KMS-11 (cell line): ENCODE measurements around the gene PNLDC1.

ENCODE experiments used
- H2AFZ ChIP-seq: fragments of 200-600 bp; sonication (generic); 2 replicates; pipeline ENCODE4 v1.6.1; 2016; ENCODE audit warnings: antibody characterized with exemption, mixed run types, low read depth
- H3K27ac ChIP-seq: fragments of 200-600 bp; sonication (generic); 2 replicates; pipeline ENCODE4 v1.6.1; 2016; ENCODE audit warnings: mild to moderate bottlenecking, mixed run types
- H3K27me3 ChIP-seq: fragments of 200-600 bp; sonication (generic); 2 replicates; pipeline ENCODE4 v1.6.1; 2017; ENCODE audit warnings: mild to moderate bottlenecking, low read depth, mixed run types, moderate library complexity; ENCODE audit not compliant: insufficient read depth
- H3K36me3 ChIP-seq: fragments of 200-600 bp; sonication (generic); 2 replicates; pipeline ENCODE4 v1.6.1; 2017; ENCODE audit warnings: mild to moderate bottlenecking, mixed run types; ENCODE audit not compliant: insufficient read depth
- H3K4me1 ChIP-seq: fragments of 200-600 bp; sonication (generic); 2 replicates; pipeline ENCODE4 v1.6.1; 2016; ENCODE audit warnings: mild to moderate bottlenecking, low read depth, mixed run types; ENCODE audit not compliant: poor library complexity, severe bottlenecking
- H3K4me2 ChIP-seq: fragments of 200-600 bp; sonication (generic); 2 replicates; pipeline ENCODE4 v1.7.0; 2016; ENCODE audit warnings: mild to moderate bottlenecking, mixed run types
- H3K4me3 ChIP-seq: fragments of 200-600 bp; sonication (generic); IDR thresholded peaks from 2 replicates; pipeline ENCODE4 v1.6.1; 2017; ENCODE audit warnings: low read depth, low read length, mixed read lengths; ENCODE audit not compliant: insufficient read depth
- H3K79me2 ChIP-seq: fragments of 200-600 bp; sonication (generic); 2 replicates; pipeline ENCODE4 v1.6.1; 2016; ENCODE audit warnings: low read depth, mixed run types; ENCODE audit not compliant: insufficient read depth
- H3K9ac ChIP-seq: fragments of 200-600 bp; sonication (generic); 2 replicates; pipeline ENCODE4 v1.6.1; 2016; ENCODE audit warnings: mild to moderate bottlenecking, mixed run types
- H4K20me1 ChIP-seq: fragments of 200-600 bp; sonication (generic); 2 replicates; pipeline ENCODE4 v1.6.1; 2016; ENCODE audit warnings: mild to moderate bottlenecking, mixed run types; ENCODE audit not compliant: insufficient read depth
- CTCF ChIP-seq: fragments of 200-600 bp; sonication (generic); conservative IDR thresholded peaks from 2 replicates; pipeline ENCODE4 v1.6.1; 2017; ENCODE audit warnings: low read depth, mild to moderate bottlenecking, antibody characterized with exemption, low read length, moderate library complexity, mixed read lengths

PNLDC1 gene

GRCh38 chr6:159766906-159767305 lies 33.2 kb upstream of the PNLDC1 start:
- H3K4me2 ChIP-seq: no peak overlapping the region
- H3K4me1 ChIP-seq: no peaks in the 10 kb centered on the region
- H3K36me3 ChIP-seq: peaks cover 6% of the 10 kb centered on the region; the same call in 1 of the 2 replicates
- no peak overlapping the region for H3K9ac ChIP-seq
- H3K4me3 ChIP-seq: no peak overlapping the region
- H3K27me3 ChIP-seq: no peaks in the 10 kb centered on the region
- H3K27ac ChIP-seq: no peak overlapping the region
- H3K79me2 ChIP-seq: no peaks in the 10 kb centered on the region
- H2AFZ ChIP-seq: no peak overlapping the region
- H4K20me1 ChIP-seq: no peaks in the 10 kb centered on the region
- no peak for TF ChIP-seq CTCF

GRCh38 chr6:159769470-159769869 lies 30.6 kb upstream of the PNLDC1 start:
- TF ChIP-seq CTCF: no peak
- Histone ChIP-seq H3K4me3 (no peak overlapping the region), H3K79me2 (no peaks in the 10 kb centered on the region), H3K27me3 (no peaks in the 10 kb centered on the region), H3K9ac (no peak overlapping the region), H3K4me1 (no peaks in the 10 kb centered on the region), H3K27ac (no peak overlapping the region), H4K20me1 (no peaks in the 10 kb centered on the region), H3K36me3 (peaks cover 6% of the 10 kb centered on the region; the same call in 1 of the 2 replicates), H2AFZ (no peak overlapping the region), H3K4me2 (no peak overlapping the region)

- TF ChIP-seq CTCF: no peak
These were observed 27.9 kb upstream of the PNLDC1 start for GRCh38 chr6:159772196-159772595.

GRCh38 chr6:159777240-159777904 lies 22.7 kb upstream of the PNLDC1 start:
- no peak overlapping the region for H3K4me3 ChIP-seq
- no peak overlapping the region for H2AFZ ChIP-seq
- H3K79me2 ChIP-seq: peaks cover 8% of the 10 kb centered on the region
- H3K4me2 ChIP-seq: no peak overlapping the region
- no peak for TF ChIP-seq CTCF
- H3K36me3 ChIP-seq: peaks cover 29% of the 10 kb centered on the region
- no peak overlapping the region for H3K9ac ChIP-seq
- peaks cover 6% of the 10 kb centered on the region; the same call in 1 of the 2 replicates for H4K20me1 ChIP-seq
- no peaks in the 10 kb centered on the region for H3K27me3 ChIP-seq
- no peaks in the 10 kb centered on the region for H3K4me1 ChIP-seq
- H3K27ac ChIP-seq: no peak overlapping the region; the same call in 1 of the 2 replicates

More at GRCh38 chr6:159772196-159772595, 27.9 kb upstream of the PNLDC1 start:
- H3K4me1 ChIP-seq: no peaks in the 10 kb centered on the region
- no peak overlapping the region for H3K27ac ChIP-seq
- no peak overlapping the region for H3K4me3 ChIP-seq
- peaks cover 6% of the 10 kb centered on the region; the same call in 1 of the 2 replicates for H3K36me3 ChIP-seq
- no peak overlapping the region for H2AFZ ChIP-seq
- H3K4me2 ChIP-seq: no peak overlapping the region
- no peak overlapping the region for H3K9ac ChIP-seq
- H3K79me2 ChIP-seq: no peaks in the 10 kb centered on the region
- no peaks in the 10 kb centered on the region for H3K27me3 ChIP-seq
- H4K20me1 ChIP-seq: no peaks in the 10 kb centered on the region
